GM20000 (cell line): ENCODE results near the gene FAM193A.
"Not testable (repeated sequence)": the region's sequence is repeated elsewhere in the genome, so short reads cannot be mapped to it uniquely, and the experiment has no call there.

ENCODE experiments used
- DNase-seq: peaks from one replicate; pipeline ENCODE4 v3.0.0; 2012; ENCODE audit warnings: low spot score
- TF ChIP-seq, protein P1 (sequence below): IDR thresholded peaks from 2 replicates; pipeline ENCODE4 v1.5.1; 2012; ENCODE audit warnings: mild to moderate bottlenecking, control low read depth; ENCODE audit errors: extremely low read depth, missing control alignments

The FAM193A gene

DNA sequence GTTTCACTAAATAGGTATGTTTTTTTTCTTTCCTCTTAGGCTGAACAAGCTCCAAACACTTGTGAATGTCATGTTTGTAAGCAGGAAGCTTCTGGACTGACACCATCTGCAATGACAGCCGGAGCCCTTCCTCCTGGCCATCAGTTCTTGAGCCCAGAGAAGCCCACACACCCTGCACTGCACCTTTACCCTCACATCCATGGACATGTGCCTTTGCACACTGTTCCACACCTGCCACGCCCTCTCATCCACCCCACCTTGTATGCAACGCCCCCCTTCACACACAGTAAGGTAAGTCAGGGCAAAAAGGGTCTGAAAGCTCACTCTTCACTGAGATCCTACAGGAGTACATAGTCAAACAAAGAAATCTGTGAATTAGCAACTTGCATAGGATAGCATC is 135.6 kb downstream of the FAM193A start:
- TF ChIP-seq, protein P1, sequence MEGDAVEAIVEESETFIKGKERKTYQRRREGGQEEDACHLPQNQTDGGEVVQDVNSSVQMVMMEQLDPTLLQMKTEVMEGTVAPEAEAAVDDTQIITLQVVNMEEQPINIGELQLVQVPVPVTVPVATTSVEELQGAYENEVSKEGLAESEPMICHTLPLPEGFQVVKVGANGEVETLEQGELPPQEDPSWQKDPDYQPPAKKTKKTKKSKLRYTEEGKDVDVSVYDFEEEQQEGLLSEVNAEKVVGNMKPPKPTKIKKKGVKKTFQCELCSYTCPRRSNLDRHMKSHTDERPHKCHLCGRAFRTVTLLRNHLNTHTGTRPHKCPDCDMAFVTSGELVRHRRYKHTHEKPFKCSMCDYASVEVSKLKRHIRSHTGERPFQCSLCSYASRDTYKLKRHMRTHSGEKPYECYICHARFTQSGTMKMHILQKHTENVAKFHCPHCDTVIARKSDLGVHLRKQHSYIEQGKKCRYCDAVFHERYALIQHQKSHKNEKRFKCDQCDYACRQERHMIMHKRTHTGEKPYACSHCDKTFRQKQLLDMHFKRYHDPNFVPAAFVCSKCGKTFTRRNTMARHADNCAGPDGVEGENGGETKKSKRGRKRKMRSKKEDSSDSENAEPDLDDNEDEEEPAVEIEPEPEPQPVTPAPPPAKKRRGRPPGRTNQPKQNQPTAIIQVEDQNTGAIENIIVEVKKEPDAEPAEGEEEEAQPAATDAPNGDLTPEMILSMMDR = no peak

DNA sequence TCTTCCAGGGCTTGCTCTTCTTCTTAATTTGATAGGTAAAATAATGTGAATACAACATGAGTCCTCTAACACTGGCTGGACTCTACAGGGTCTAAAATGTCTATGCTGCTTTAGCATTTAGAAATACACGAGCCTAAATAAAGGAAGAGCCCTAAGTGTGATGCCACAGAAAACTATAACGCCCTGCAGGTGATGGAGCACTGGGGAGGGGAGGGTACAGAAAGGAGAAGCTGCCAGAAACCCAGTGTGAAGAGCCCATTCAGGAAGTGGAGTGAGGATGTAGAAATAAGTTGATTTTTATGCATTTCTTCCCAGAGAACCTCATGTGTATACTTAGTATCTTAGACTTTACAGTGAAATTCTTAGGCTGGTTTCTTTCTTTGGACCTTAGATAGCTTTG is 136.3 kb downstream of the FAM193A start:
- TF ChIP-seq, protein P1 = no peak
- no peak for DNase-seq

More for the DNA sequence above, 135.6 kb downstream of the FAM193A start:
- DNase-seq = no peak

DNA sequence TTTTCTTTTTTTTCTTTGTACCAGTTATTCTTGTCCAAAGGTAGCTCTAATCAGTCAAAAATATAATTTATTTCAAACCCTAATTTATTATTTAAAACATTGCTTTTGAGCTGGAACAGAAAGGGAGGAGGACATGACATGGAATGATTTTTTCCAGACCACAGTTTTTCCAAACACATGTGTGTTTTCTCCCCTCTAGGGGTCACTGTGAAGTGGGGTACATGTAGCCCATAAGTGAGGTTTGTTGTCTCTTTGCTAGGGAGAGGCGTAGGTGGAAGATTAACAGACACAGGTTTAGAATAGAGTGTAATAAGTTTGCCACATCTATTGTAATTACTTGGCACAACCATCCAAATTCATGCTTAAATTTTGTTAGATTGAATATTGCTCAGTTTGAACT is 136.7 kb downstream of the FAM193A start:
- TF ChIP-seq, protein P1 = no peak
- no peak for DNase-seq

DNA sequence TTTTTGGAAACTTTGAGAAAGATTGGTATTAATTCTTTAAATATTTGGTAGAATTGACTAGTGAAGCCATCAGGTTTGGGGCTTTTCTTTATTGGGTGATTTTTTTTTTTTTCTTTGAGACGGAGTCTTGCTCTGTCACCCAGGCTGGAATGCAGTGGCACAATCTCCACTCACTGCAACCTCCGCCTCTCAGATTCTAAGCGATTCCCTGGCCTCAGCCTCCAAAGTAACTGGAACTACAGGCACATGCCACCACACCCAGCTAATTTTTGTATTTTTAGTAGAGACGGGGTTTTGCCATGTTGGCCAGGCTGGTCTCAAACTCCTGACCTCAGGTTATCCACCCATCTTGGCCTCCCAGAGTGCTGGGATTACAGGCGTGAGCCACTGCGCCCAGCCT is 143.3 kb downstream of the FAM193A start:
- DNase-seq = not testable (repeated sequence)

DNA sequence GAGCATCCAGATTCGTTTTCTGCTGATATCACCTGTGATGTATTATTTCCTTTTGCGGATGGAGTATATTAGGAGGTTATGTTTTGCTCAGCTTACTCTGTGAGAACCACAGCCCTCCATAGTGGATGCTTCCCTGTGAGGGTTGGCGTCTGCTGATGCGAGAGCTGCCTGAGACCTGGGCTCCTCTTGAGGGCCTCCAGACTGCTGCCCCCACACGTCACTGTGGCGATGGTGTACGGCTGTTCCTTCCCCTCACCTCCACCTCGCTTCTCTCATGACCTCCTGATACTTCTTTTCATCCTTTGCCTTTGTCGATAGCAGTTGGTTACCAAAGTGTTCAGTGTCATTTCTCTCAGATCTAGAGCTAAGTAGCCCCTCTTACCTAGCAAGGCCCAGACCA is 148.0 kb downstream of the FAM193A start:
- TF ChIP-seq, protein P1 = no peak
- DNase-seq = no peak

DNA sequence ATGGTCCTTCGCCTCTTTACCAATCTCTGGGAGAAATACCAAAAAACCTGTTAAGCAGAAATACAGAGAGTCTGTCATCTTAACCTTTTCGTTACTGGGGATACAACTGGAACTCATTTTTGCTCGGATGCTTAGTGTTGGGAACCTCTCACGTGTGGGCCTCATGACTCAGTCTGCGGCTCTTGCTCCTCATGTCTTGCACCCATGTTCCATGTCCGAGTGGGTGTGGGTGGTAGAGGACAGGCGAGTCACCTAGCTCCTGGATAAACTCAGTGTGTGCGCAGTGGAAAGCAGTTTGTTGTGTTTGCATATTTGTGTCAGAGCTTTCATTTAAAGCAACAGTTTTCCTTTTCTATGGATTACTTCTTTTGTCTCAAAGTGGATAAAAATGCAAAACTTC is 149.1 kb downstream of the FAM193A start:
- TF ChIP-seq, protein P1 = no peak
- no peak for DNase-seq

DNA sequence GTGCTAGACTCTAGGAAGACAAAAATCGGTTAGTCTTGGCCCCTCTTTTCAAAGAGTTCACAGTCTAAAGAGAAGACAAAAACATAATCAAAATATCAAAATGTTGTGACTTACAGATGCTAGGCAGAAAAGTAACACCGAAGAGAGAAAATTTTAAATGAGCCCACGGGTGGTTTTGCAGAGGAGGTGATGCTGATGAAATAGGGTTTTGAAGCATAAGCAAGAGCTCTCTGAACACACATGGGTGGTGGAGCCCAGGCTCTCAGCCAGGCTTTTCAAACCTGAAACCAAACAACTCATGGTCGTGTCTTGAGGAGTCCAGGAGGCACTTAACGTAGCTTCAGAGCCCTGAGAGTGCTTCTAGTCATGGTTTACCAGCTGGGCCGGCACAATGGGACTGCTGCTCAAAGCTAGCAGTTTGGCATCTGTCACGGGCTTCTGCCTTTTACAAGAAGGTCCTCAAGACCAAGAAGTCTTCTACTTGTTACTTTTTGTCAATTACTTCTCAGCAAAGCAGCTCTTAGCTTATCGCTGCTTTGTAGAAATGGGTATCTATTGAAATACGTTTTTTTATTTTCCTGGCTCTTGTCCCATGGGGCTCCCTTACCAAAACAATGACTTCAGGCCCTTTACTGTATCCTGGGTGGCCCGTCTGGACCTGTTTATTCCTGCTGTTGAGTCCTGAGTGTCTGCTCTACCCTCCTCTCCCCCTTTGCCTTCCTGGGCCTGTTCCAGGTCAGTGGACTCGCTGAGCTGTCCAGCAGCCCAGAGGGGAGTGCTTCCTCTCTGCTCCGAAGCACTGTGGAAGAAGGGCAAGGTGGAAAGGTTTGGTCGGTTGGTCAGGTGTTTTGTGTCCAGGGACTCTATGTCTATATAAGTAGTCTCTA is 150.2 kb downstream of the FAM193A start:
- TF ChIP-seq, protein P1 = no peak
- no peak for DNase-seq

DNA sequence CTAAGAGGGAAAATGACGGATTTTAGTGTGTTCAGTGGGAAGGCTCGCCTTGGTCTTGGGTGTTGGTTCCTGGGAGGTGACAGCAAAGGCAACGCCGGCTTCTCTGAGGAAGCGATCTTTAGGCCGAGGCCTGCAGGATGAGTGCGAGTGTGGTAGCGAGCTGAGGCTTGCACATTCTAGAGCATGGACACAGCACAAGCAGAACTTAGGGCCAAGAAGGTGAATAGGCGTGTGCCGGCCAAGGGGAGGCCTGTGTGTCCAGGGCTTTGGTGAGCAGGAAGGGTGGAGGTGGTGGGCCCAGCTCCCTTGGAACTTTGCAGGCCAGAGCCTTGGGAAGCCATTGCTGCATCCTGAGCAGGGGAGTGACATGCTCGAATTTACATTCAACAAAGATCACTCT is 151.8 kb downstream of the FAM193A start:
- DNase-seq = no peak
- TF ChIP-seq, protein P1 = no peak
